SK-MEL-5 (cell line): ENCODE results near the gene SLC35F3. TPM values are rescaled to one million over a fixed set of nuclear protein-coding genes. Genes with fewer than 3 reads are reported as not detected.
"Not testable (repeated sequence)": the region's sequence is repeated elsewhere in the genome, so short reads cannot be mapped to it uniquely, and the experiment has no call there.

Experiments
- DNase-seq: peaks from one replicate; pipeline ENCODE4 v3.0.0-alpha.2; 2016; ENCODE audit warnings: low read depth, low spot score
- in situ Hi-C: cut with HindIII; loops from 2 replicates; pipeline ENCODE4 v1.10.0; 2016; ENCODE audit warnings: low sequenced_read_pairs, high pct_unique_total_duplicates, low pct_unique_long_range_greater_than_20kb
- total RNA-seq: library from RNA; depleted of rRNA; stranded (reverse); fragments of >200 nt; shearing (Covaris generic); gene quantifications from 2 replicates; pipeline ENCODE4 v1.2.3, GENCODE V29; 2014

The SLC35F3 gene
- total RNA-seq, 1 experiment from 2014 or later, result 0.03 TPM

GRCh38 chr1:234141006-234141405, 236.5 kb downstream of the SLC35F3 start:
- in situ Hi-C loops, result no loop called here
- DNase-seq, result no peak

- in situ Hi-C loops, result no loop called here
These were observed 239.2 kb downstream of the SLC35F3 start for GRCh38 chr1:234143681-234144080.

GRCh38 chr1:234144901-234145300, 240.4 kb downstream of the SLC35F3 start:
- no peak for DNase-seq
- in situ Hi-C loops, result no loop called here

More at GRCh38 chr1:234143681-234144080, 239.2 kb downstream of the SLC35F3 start:
- no peak for DNase-seq

GRCh38 chr1:234148350-234148749, 243.9 kb downstream of the SLC35F3 start:
- no peak for DNase-seq
- in situ Hi-C loops, result no loop called here

GRCh38 chr1:234148816-234149215, 244.3 kb downstream of the SLC35F3 start:
- DNase-seq, result no peak
- in situ Hi-C loops, result no loop called here

- no peak for DNase-seq
- in situ Hi-C loops, result no loop called here
These were observed 244.7 kb downstream of the SLC35F3 start for GRCh38 chr1:234149217-234149616.

- in situ Hi-C loops, result no loop called here
- no peak for DNase-seq
These were observed 246.4 kb downstream of the SLC35F3 start for GRCh38 chr1:234150892-234151291.

GRCh38 chr1:234152344-234152743, 247.9 kb downstream of the SLC35F3 start:
- DNase-seq, in situ Hi-C loops: not testable (repeated sequence)

- in situ Hi-C loops, result no loop called here
These were observed 250.1 kb downstream of the SLC35F3 start for GRCh38 chr1:234154320-234155251.

GRCh38 chr1:234162661-234163060, 258.2 kb downstream of the SLC35F3 start:
- in situ Hi-C loops, result no loop called here
- DNase-seq, result no peak

More at GRCh38 chr1:234154320-234155251, 250.1 kb downstream of the SLC35F3 start:
- peak; percentile 86 for DNase-seq

GRCh38 chr1:234163267-234163919, 258.9 kb downstream of the SLC35F3 start:
- in situ Hi-C loops, result no loop called here
- DNase-seq, result no peak

- no peak for DNase-seq
- in situ Hi-C loops, result no loop called here
These were observed 259.7 kb downstream of the SLC35F3 start for GRCh38 chr1:234164098-234164709.

- in situ Hi-C loops, result no loop called here
These were observed 263.7 kb downstream of the SLC35F3 start for GRCh38 chr1:234168061-234168724.

GRCh38 chr1:234169161-234169849, 264.8 kb downstream of the SLC35F3 start:
- DNase-seq, result no peak
- in situ Hi-C loops, result no loop called here

More at GRCh38 chr1:234168061-234168724, 263.7 kb downstream of the SLC35F3 start:
- DNase-seq, result no peak

- no peak for DNase-seq
- in situ Hi-C loops, result no loop called here
These were observed 265.6 kb downstream of the SLC35F3 start for GRCh38 chr1:234170067-234170466.

- no peak for DNase-seq
- in situ Hi-C loops, result no loop called here
These were observed 266.1 kb downstream of the SLC35F3 start for GRCh38 chr1:234170622-234171021.

GRCh38 chr1:234173968-234174367, 269.5 kb downstream of the SLC35F3 start:
- DNase-seq, result no peak
- in situ Hi-C loops, result no loop called here
